Measurements from ENCODE around the gene CEP104. TPM values are rescaled to one million over a fixed set of nuclear protein-coding genes. Genes with fewer than 3 reads are reported as not detected.

CEP104 gene
- total and polyA plus RNA-seq, 10 of the 15 experiments (the other 5 are each of a cell fraction or from before 2014, with no cell fraction given) = 7.2 to 34.8 (median 19.3) TPM

GRCh38 chr1:3895951-3896325 is 38.9 kb upstream of the CEP104 start:
- Histone ChIP-seq H3K9ac (ENCODE audit: control insufficient read depth, insufficient read depth, low read length) (no peak overlapping the region), H2AFZ (ENCODE audit: control insufficient read depth, low read depth, low read length) (no peak overlapping the region), H4K20me1 (ENCODE audit: control insufficient read depth, insufficient read depth) (no peaks in the 10 kb centered on the region), H3K4me3 (no peak overlapping the region), H3K36me3 (ENCODE audit: control insufficient read depth in 2 of 2, insufficient read depth in 2 of 2, low read length in 1 of 2) (peaks cover 0 to 2% of the 10 kb centered on the region in 2 experiments; a peak in 1 of 4 replicates), H3K9me3 (replicated peaks; ENCODE audit: control insufficient read depth, insufficient read depth, low read length) (no peaks in the 10 kb centered on the region; the same call in 2 of the 3 replicates), H3K4me1 (ENCODE audit: control insufficient read depth, insufficient read depth, low read length) (peaks cover 10% of the 10 kb centered on the region), H3K27ac (ENCODE audit: control insufficient read depth, insufficient read depth) (no peak overlapping the region), H3K79me2 (ENCODE audit: control insufficient read depth, insufficient read depth, low read length) (peaks cover 30% of the 10 kb centered on the region), H3K27me3 (replicated peaks in 1 of 2; ENCODE audit: control insufficient read depth in 2 of 2, insufficient read depth in 2 of 2, low read length in 1 of 2) (no peaks in the 10 kb centered on the region), H3K4me2 (ENCODE audit: control insufficient read depth, insufficient read depth) (no peak overlapping the region)
- ChIA-PET POLR2A (no interaction called here), SMC1A (ENCODE audit: uncharacterized antibody, unreplicated experiment) (no interaction called here), RAD21 (ENCODE audit: unreplicated experiment) (no interaction called here), CTCF (no interaction called here)
- in situ Hi-C loops (cut with MboI) = no loop called here
- FAIRE-seq = no peak
- no peak for ATAC-seq
- intact Hi-C loops (cut with micrococcal nuclease; ENCODE audit: unreplicated experiment) = no loop called here
- DNase-seq (ENCODE audit: low read depth, low spot score) = no peak
- no TSS peak for BruUV-seq (replicated peaks)
- 96% methylated on average over 4 of the region's 4 CpGs for WGBS (ENCODE audit: insufficient coverage, insufficient replicate concordance, low lambda C conversion rate, missing lambda C conversion rate)
- TF ChIP-seq ESRRA (IDR thresholded peaks at IDR 0.05; ENCODE audit: low read length) = no peak
- TF ChIP-seq SMAD5 (IDR thresholded peaks at IDR 0.05; ENCODE audit: low read depth) = no peak
- no peak for TF ChIP-seq TCF7 (IDR thresholded peaks at IDR 0.05; ENCODE audit: borderline replicate concordance)
- TF ChIP-seq, protein P1, sequence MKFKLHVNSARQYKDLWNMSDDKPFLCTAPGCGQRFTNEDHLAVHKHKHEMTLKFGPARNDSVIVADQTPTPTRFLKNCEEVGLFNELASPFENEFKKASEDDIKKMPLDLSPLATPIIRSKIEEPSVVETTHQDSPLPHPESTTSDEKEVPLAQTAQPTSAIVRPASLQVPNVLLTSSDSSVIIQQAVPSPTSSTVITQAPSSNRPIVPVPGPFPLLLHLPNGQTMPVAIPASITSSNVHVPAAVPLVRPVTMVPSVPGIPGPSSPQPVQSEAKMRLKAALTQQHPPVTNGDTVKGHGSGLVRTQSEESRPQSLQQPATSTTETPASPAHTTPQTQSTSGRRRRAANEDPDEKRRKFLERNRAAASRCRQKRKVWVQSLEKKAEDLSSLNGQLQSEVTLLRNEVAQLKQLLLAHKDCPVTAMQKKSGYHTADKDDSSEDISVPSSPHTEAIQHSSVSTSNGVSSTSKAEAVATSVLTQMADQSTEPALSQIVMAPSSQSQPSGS (IDR thresholded peaks at IDR 0.05; ENCODE audit: low read length) = no peak
- no peak for TF ChIP-seq MLLT1 (IDR thresholded peaks at IDR 0.05)
- no peak for TF ChIP-seq POLR2AphosphoS5 (IDR thresholded peaks at IDR 0.05; ENCODE audit: low read length)
- TF ChIP-seq RELA (IDR thresholded peaks at IDR 0.05; ENCODE audit: borderline replicate concordance, partially characterized antibody) = no peak
- TF ChIP-seq, protein P2, sequence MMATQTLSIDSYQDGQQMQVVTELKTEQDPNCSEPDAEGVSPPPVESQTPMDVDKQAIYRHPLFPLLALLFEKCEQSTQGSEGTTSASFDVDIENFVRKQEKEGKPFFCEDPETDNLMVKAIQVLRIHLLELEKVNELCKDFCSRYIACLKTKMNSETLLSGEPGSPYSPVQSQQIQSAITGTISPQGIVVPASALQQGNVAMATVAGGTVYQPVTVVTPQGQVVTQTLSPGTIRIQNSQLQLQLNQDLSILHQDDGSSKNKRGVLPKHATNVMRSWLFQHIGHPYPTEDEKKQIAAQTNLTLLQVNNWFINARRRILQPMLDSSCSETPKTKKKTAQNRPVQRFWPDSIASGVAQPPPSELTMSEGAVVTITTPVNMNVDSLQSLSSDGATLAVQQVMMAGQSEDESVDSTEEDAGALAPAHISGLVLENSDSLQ (IDR thresholded peaks at IDR 0.05) = no peak
- no peak for TF ChIP-seq GATAD2B (conservative IDR thresholded peaks at IDR 0.05; ENCODE audit: low read depth)
- TF ChIP-seq NR2F1 (conservative IDR thresholded peaks at IDR 0.05) = no peak
- TF ChIP-seq RAD51 (IDR thresholded peaks at IDR 0.05) = no peak
- no peak for TF ChIP-seq MEF2B (IDR thresholded peaks at IDR 0.05; ENCODE audit: partially characterized antibody, poor library complexity, severe bottlenecking)
- no peak for TF ChIP-seq EP300 (IDR thresholded peaks at IDR 0.05; ENCODE audit: borderline replicate concordance in 1 of 2, control insufficient read depth in 1 of 2, low read depth in 2 of 2, low read length in 2 of 2)
- TF ChIP-seq HSF1 (IDR thresholded peaks at IDR 0.05; ENCODE audit: low read depth, low read length) = no peak
- TF ChIP-seq, protein P3, sequence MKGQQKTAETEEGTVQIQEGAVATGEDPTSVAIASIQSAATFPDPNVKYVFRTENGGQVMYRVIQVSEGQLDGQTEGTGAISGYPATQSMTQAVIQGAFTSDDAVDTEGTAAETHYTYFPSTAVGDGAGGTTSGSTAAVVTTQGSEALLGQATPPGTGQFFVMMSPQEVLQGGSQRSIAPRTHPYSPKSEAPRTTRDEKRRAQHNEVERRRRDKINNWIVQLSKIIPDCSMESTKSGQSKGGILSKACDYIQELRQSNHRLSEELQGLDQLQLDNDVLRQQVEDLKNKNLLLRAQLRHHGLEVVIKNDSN (IDR thresholded peaks at IDR 0.05; ENCODE audit: borderline replicate concordance, extremely low read length, insufficient read depth, low read depth, low read length) = no peak
- no peak for TF ChIP-seq ZZZ3 (IDR thresholded peaks at IDR 0.05; ENCODE audit: control insufficient read depth, insufficient read length, low read depth)
- no peak for TF ChIP-seq TCF3 (IDR thresholded peaks at IDR 0.05; ENCODE audit: borderline replicate concordance, insufficient read depth, low read depth, low read length)
